ENCODE measurements around the gene MYO9B. TPM values are rescaled to one million over a fixed set of nuclear protein-coding genes. Genes with fewer than 3 reads are reported as not detected.

The MYO9B gene
- total RNA-seq, 1 experiment from 2014 or later: 68.3 TPM

DNA sequence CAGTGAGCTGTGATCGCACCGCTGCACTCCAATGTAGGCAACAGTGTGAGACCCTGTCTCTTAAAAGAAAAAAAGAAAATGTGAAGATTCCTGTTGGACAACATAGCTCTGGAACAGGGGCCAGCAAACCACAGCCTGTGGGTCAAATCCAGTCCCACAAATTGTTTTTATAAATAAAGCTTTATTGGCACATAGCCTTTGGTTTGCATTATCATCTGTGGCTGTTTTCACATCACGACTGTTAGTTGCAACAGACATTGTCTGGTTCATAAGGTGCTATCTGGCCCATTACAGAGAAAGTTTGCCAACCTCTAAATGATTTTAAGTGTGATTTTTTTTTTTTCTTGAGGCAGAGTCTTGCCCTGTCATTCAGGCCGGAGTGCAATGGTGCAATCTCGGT is 90.1 kb downstream of the MYO9B start:
- Histone ChIP-seq H3K4me3 (ENCODE audit: low read length) (no peak overlapping the region), H3K9me3 (ENCODE audit: low read length) (no peaks in the 10 kb centered on the region), H3K79me2 (ENCODE audit: low read length) (no peaks in the 10 kb centered on the region), H3K4me2 (ENCODE audit: low read length) (no peak overlapping the region), H3F3A (ENCODE audit: low read length, unreplicated experiment) (no peaks in the 10 kb centered on the region), H4K20me1 (ENCODE audit: low read length) (no peaks in the 10 kb centered on the region), H3K36me3 (ENCODE audit: low read depth, low read length) (peaks cover 41% of the 10 kb centered on the region), H2AFZ (ENCODE audit: low read length) (no peak overlapping the region), H3K27me3 (ENCODE audit: low read length) (no peaks in the 10 kb centered on the region), H3K27ac (ENCODE audit: low read length) (no peak overlapping the region), H3K4me1 (ENCODE audit: insufficient read depth, low read length) (no peaks in the 10 kb centered on the region), H3K9ac (ENCODE audit: low read length) (no peak overlapping the region), H3K9me2 (replicated peaks; ENCODE audit: low read length) (no peaks in the 10 kb centered on the region)
- TF ChIP-seq EZH2phosphoT487 (IDR thresholded peaks at IDR 0.05; ENCODE audit: borderline replicate concordance, low read length) (no peak), CTCF (conservative IDR thresholded peaks at IDR 0.05; ENCODE audit: low read depth, low read length) (no peak), EZH2 (IDR thresholded peaks at IDR 0.05; ENCODE audit: low read length, unreplicated experiment) (no peak)
- POLR2A ChIA-PET (ENCODE audit: unreplicated experiment): no interaction called here
- DNase-seq (no peak), ATAC-seq (no peak)
- CTCF ChIA-PET: no interaction called here
- BruUV-seq (replicated peaks): no TSS peak
- intact Hi-C loops (cut with micrococcal nuclease): no loop called here

GRCh38 chr19:17170538-17171297 is 95.1 kb downstream of the MYO9B start:
- Histone ChIP-seq H3K4me2 (ENCODE audit: low read length) (no peak overlapping the region), H3K27me3 (ENCODE audit: low read length) (no peaks in the 10 kb centered on the region), H3K4me1 (ENCODE audit: insufficient read depth, low read length) (peaks cover 11% of the 10 kb centered on the region), H3K9ac (ENCODE audit: low read length) (no peak overlapping the region), H3K36me3 (ENCODE audit: low read depth, low read length) (peaks cover 39% of the 10 kb centered on the region), H4K20me1 (ENCODE audit: low read length) (no peaks in the 10 kb centered on the region), H3K9me2 (replicated peaks; ENCODE audit: low read length) (no peaks in the 10 kb centered on the region), H2AFZ (ENCODE audit: low read length) (no peak overlapping the region), H3F3A (ENCODE audit: low read length, unreplicated experiment) (no peaks in the 10 kb centered on the region), H3K27ac (ENCODE audit: low read length) (no peak overlapping the region), H3K79me2 (ENCODE audit: low read length) (no peaks in the 10 kb centered on the region), H3K9me3 (ENCODE audit: low read length) (no peaks in the 10 kb centered on the region), H3K4me3 (ENCODE audit: low read length) (no peak overlapping the region)
- DNase-seq: no peak
- ChIA-PET POLR2A (ENCODE audit: unreplicated experiment) (interaction anchor here (0.6 kb wide), 1 partner anchor 96 kb away, joined by 7 read pairs; no protein-coding TSS in a partner anchor), CTCF (no interaction called here)
- ATAC-seq: no peak
- TF ChIP-seq EZH2 (IDR thresholded peaks at IDR 0.05; ENCODE audit: low read length, unreplicated experiment): no peak
- no peak for TF ChIP-seq EZH2phosphoT487 (IDR thresholded peaks at IDR 0.05; ENCODE audit: borderline replicate concordance, low read length)
- no peak for TF ChIP-seq CTCF (conservative IDR thresholded peaks at IDR 0.05; ENCODE audit: low read depth, low read length)
- BruUV-seq (replicated peaks): no TSS peak
- intact Hi-C loops (cut with micrococcal nuclease): no loop called here

- intact Hi-C loops (cut with micrococcal nuclease): no loop called here
- ATAC-seq: no peak
- TF ChIP-seq EZH2phosphoT487 (IDR thresholded peaks at IDR 0.05; ENCODE audit: borderline replicate concordance, low read length): no peak
- TF ChIP-seq EZH2 (IDR thresholded peaks at IDR 0.05; ENCODE audit: low read length, unreplicated experiment): no peak
- TF ChIP-seq CTCF (conservative IDR thresholded peaks at IDR 0.05; ENCODE audit: low read depth, low read length): no peak
Observed at GRCh38 chr19:17171874-17172273, 96.3 kb downstream of the MYO9B start.

More at GRCh38 chr19:17171874-17172273, 96.3 kb downstream of the MYO9B start:
- no TSS peak for BruUV-seq (replicated peaks)
- Histone ChIP-seq H3K4me1 (ENCODE audit: insufficient read depth, low read length) (peaks cover 11% of the 10 kb centered on the region), H3K9me2 (replicated peaks; ENCODE audit: low read length) (no peaks in the 10 kb centered on the region), H3F3A (ENCODE audit: low read length, unreplicated experiment) (no peaks in the 10 kb centered on the region), H4K20me1 (ENCODE audit: low read length) (no peaks in the 10 kb centered on the region), H3K9me3 (ENCODE audit: low read length) (no peaks in the 10 kb centered on the region), H3K27me3 (ENCODE audit: low read length) (no peaks in the 10 kb centered on the region), H3K79me2 (ENCODE audit: low read length) (no peaks in the 10 kb centered on the region), H2AFZ (ENCODE audit: low read length) (no peak overlapping the region), H3K4me2 (ENCODE audit: low read length) (no peak overlapping the region), H3K27ac (ENCODE audit: low read length) (no peak overlapping the region), H3K9ac (ENCODE audit: low read length) (no peak overlapping the region), H3K4me3 (ENCODE audit: low read length) (no peak overlapping the region), H3K36me3 (ENCODE audit: low read depth, low read length) (peaks cover 37% of the 10 kb centered on the region)
- no peak for DNase-seq
- POLR2A ChIA-PET (ENCODE audit: unreplicated experiment): no interaction called here
- CTCF ChIA-PET: no interaction called here
